Measurements from ENCODE around the gene CACFD1.

CACFD1 gene

GRCh38 chr9:133477992-133478850 is 18.4 kb downstream of the CACFD1 start:
- TF ChIP-seq CTCF (IDR thresholded peaks at IDR 0.05), result no peak

- no peak for TF ChIP-seq CTCF (IDR thresholded peaks at IDR 0.05)
Measured at GRCh38 chr9:133478851-133479711, 19.3 kb downstream of the CACFD1 start, which contains the start of gene SLC2A6. SLC2A6 (minus strand) TSS chr9:133479099; CDS start chr9:133479059, 40 bp downstream.

GRCh38 chr9:133483611-133484010 is 23.8 kb downstream of the CACFD1 start:
- no peak for TF ChIP-seq CTCF (IDR thresholded peaks at IDR 0.05)

- TF ChIP-seq CTCF (IDR thresholded peaks at IDR 0.05), result no peak
Measured at GRCh38 chr9:133484671-133485437, 25.1 kb downstream of the CACFD1 start.

GRCh38 chr9:133485531-133486260 is 25.9 kb downstream of the CACFD1 start:
- TF ChIP-seq CTCF (IDR thresholded peaks at IDR 0.05), result no peak

- TF ChIP-seq CTCF (IDR thresholded peaks at IDR 0.05), result no peak
Measured at GRCh38 chr9:133487331-133487725, 27.6 kb downstream of the CACFD1 start.
